HepG2 (cell line): ENCODE results near the gene COLGALT1. TPM values are rescaled to one million over a fixed set of nuclear protein-coding genes. Genes with fewer than 3 reads are reported as not detected.
A peak's percentile ranks its signal among the peaks of the same experiment; 100 is the strongest.

Source experiments
- ATAC-seq: fragments of 200-7000 bp; cut with Tn5 transposase; 3 replicates; pipeline ENCODE4 v1.9.1; 2020; ENCODE audit warnings: mild to moderate bottlenecking, moderate library complexity
- BruUV-seq: library from RNA; stranded (reverse); fragments of 400-500 nt; replicated peaks from 2 replicates; lab custom pipeline; 2021; lab: Mats Ljungman, UMichigan
- CTCF ChIA-PET: fragments of 300-600 bp; formaldehyde crosslinking; extraction: SDS; loops from one replicate; lab custom pipeline; 2021; ENCODE audit warnings: low total read pairs, inconsistent platforms, low intra/inter-chr PET ratio; lab: Yijun Ruan, JAX
- POLR2A ChIA-PET: fragments of 350-600 bp; sonication (Branson Sonifier 250); formaldehyde crosslinking; loops from one replicate; lab custom pipeline; 2020; ENCODE audit warnings: antibody characterized with exemption, inconsistent platforms; lab: Yijun Ruan, JAX
- DNase-seq: peaks from one replicate; pipeline ENCODE4 v3.0.0-alpha.2; 2015; ENCODE audit warnings: low spot score
- FAIRE-seq: peaks from 3 replicates; lab custom pipeline; 2011; peaks lifted over from hg19 to GRCh38; lab: Jason Lieb, UNC
- H2AFZ ChIP-seq: one replicate; pipeline ENCODE4 v1.6.1; 2011; ENCODE audit warnings: low read length, inconsistent platforms
- H3K27ac ChIP-seq: fragments of 300-600 bp; 3 replicates; pipeline ENCODE4 v1.8.0; 2011; ENCODE audit warnings: mixed run types, mild to moderate bottlenecking, mixed read lengths, low read length, inconsistent platforms; ENCODE audit not compliant: insufficient read depth; ENCODE audit errors: extremely low read length
- H3K27me3 ChIP-seq, 2 experiments: fragments of 200-600 bp in 1 of 2; 2 replicates in 1 of 2; 3 replicates in 1 of 2; pipeline versions ENCODE4 v1.6.0 to v1.8.0; 2011; ENCODE audit warnings: low read length in 2 of 2, mild to moderate bottlenecking in 2 of 2, moderate library complexity in 2 of 2, inconsistent platforms in 1 of 2; ENCODE audit not compliant: insufficient read depth in 2 of 2, control insufficient read depth in 1 of 2
- H3K36me3 ChIP-seq, 2 experiments: fragments of 200-600 bp in 1 of 2; replicated peaks in 1 of 2; 2 replicates in 1 of 2; 3 replicates in 1 of 2; pipeline versions ENCODE4 v1.5.1 to v1.8.0; 2011; ENCODE audit warnings: low read length in 2 of 2, inconsistent platforms in 1 of 2; ENCODE audit not compliant: insufficient read depth in 2 of 2, control insufficient read depth in 1 of 2
- H3K4me1 ChIP-seq: 2 replicates; pipeline ENCODE4 v1.5.1; 2012; ENCODE audit warnings: low read length, inconsistent platforms; ENCODE audit not compliant: insufficient read depth
- H3K4me2 ChIP-seq: 2 replicates; pipeline ENCODE4 v1.6.0; 2011; ENCODE audit warnings: low read depth, low read length, inconsistent platforms
- H3K4me3 ChIP-seq, 3 experiments: fragments of 200-600 bp in 1 of 3; sonication (generic), shearing (Covaris generic) in 1 of 3; replicated peaks in 1 of 3; 2 replicates each; pipeline ENCODE4 v1.5.1; 2011 to 2016; ENCODE audit warnings: low read length in 3 of 3, inconsistent platforms in 2 of 3, low read depth in 2 of 3, mild to moderate bottlenecking in 2 of 3, control low read depth in 1 of 3, mixed read lengths in 1 of 3; ENCODE audit not compliant: insufficient read depth in 1 of 3
- H3K79me2 ChIP-seq: one replicate; pipeline ENCODE4 v1.6.1; 2011; ENCODE audit warnings: low read length, inconsistent platforms; ENCODE audit not compliant: insufficient read depth
- H3K9ac ChIP-seq: 2 replicates; pipeline ENCODE4 v1.6.0; 2011; ENCODE audit warnings: mild to moderate bottlenecking, low read depth, low read length, inconsistent platforms; ENCODE audit not compliant: insufficient read depth
- H3K9me3 ChIP-seq: 2 replicates; pipeline ENCODE4 v1.5.1; 2012; ENCODE audit warnings: mild to moderate bottlenecking, low read length
- H4K20me1 ChIP-seq: 2 replicates; pipeline ENCODE4 v1.6.0; 2011; ENCODE audit warnings: inconsistent platforms, mild to moderate bottlenecking, low read length, moderate library complexity; ENCODE audit not compliant: insufficient read depth
- ATAD3A ChIP-seq: sonication (generic); formaldehyde crosslinking; IDR thresholded peaks from 2 replicates; pipeline ENCODE4 v1.4.0; 2020; ENCODE audit warnings: missing genetic modification reagents
- ELF1 ChIP-seq: sonication (generic); formaldehyde crosslinking; IDR thresholded peaks from 2 replicates; pipeline ENCODE4 v1.4.0; 2020; ENCODE audit warnings: missing genetic modification reagents
- FOSL2 ChIP-seq: sonication (generic); formaldehyde crosslinking; IDR thresholded peaks from 2 replicates; pipeline ENCODE4 v1.4.0; 2020; ENCODE audit warnings: missing genetic modification reagents
- FOXP1 ChIP-seq, 2 experiments: fragments of 450-650 bp in 1 of 2; IDR thresholded peaks; 2 replicates each; pipeline ENCODE4 v1.6.1; 2017 to 2018; ENCODE audit warnings: antibody characterized with exemption in 1 of 2
- HIC2 ChIP-seq: sonication (generic); formaldehyde crosslinking; IDR thresholded peaks from 2 replicates; pipeline ENCODE4 v1.9.0; 2022; ENCODE audit warnings: low read depth, missing genetic modification reagents
- KDM2A ChIP-seq: sonication (generic); formaldehyde crosslinking; IDR thresholded peaks from 2 replicates; pipeline ENCODE4 v1.4.0; 2020; ENCODE audit warnings: low read depth, missing genetic modification reagents, borderline replicate concordance
- MLXIP ChIP-seq: sonication (generic); formaldehyde crosslinking; IDR thresholded peaks from 2 replicates; pipeline ENCODE4 v1.9.0; 2021; ENCODE audit warnings: missing genetic modification reagents, borderline replicate concordance
- PATZ1 ChIP-seq: sonication (generic); formaldehyde crosslinking; IDR thresholded peaks from 2 replicates; pipeline ENCODE4 v1.4.0; 2020; ENCODE audit warnings: missing genetic modification reagents
- PLSCR1 ChIP-seq: sonication (generic); formaldehyde crosslinking; IDR thresholded peaks from 2 replicates; pipeline ENCODE4 v1.5.0; 2020; ENCODE audit warnings: missing genetic modification reagents, mild to moderate bottlenecking, borderline replicate concordance
- POLR2G ChIP-seq: fragments of 200-400 bp; formaldehyde crosslinking; IDR thresholded peaks from 2 replicates; pipeline ENCODE4 v1.6.1; 2018; ENCODE audit warnings: mild to moderate bottlenecking, low read depth, low read length, moderate library complexity
- RBM22 ChIP-seq: fragments of 200-400 bp; formaldehyde crosslinking; optimal IDR thresholded peaks from 2 replicates; pipeline ENCODE3; 2017; ENCODE audit warnings: mild to moderate bottlenecking, low read length, moderate library complexity
- ZFY ChIP-seq: sonication (generic); formaldehyde crosslinking; IDR thresholded peaks from 2 replicates; pipeline ENCODE4 v1.4.0; 2020; ENCODE audit warnings: missing genetic modification reagents
- ZNF331 ChIP-seq: sonication (generic); formaldehyde crosslinking; IDR thresholded peaks from 2 replicates; pipeline ENCODE4 v1.4.0; 2020; ENCODE audit warnings: missing genetic modification reagents
- ZNF362 ChIP-seq: sonication (generic); formaldehyde crosslinking; IDR thresholded peaks from 2 replicates; pipeline ENCODE4 v1.4.0; 2020; ENCODE audit warnings: missing genetic modification reagents, mild to moderate bottlenecking, borderline replicate concordance
- WGBS: methylation state at CpG from one replicate; pipeline ENCODE4 v1.1.6; 2017; ENCODE audit warnings: low lambda C conversion rate; 5-methylcytosine and 5-hydroxymethylcytosine counted together
- in situ Hi-C: cut with HindIII; loops from 2 replicates; pipeline ENCODE4 v1.10.0; 2017; ENCODE audit warnings: low pct_unique_long_range_greater_than_20kb; ENCODE audit not compliant: extremely low pct_ligation_motif_present
- intact Hi-C: fragments of 100-400 bp; cut with micrococcal nuclease; formaldehyde crosslinking; loops from one replicate; pipeline ENCODE4 v1.10.0; 2022; ENCODE audit not compliant: unreplicated experiment
- polyA plus RNA-seq, 8 experiments: library from polyadenylated mRNA; depleted of rRNA in 3 of 8; stranded (reverse) in 7 of 8; unstranded in 1 of 8; fragments of >200 nt; fragmentation: Illumina TruSeq in 4 of 8; extraction: Trizol in 4 of 8; gene quantifications; 2 replicates each; pipeline versions ENCODE4 v1.2.1 to v1.2.3, GENCODE V29; 2011 to 2016; ENCODE audit warnings: low read depth in 4 of 8, missing spikeins in 1 of 8, mixed read lengths in 1 of 8; ENCODE audit not compliant: insufficient read depth in 1 of 8
- total RNA-seq, 5 experiments: library from RNA; depleted of rRNA; stranded (reverse); fragments of >200 nt; fragmentation: Illumina TruSeq; extraction: Trizol; gene quantifications; 2 replicates each; pipeline ENCODE4 v1.2.3, GENCODE V29; 2016; ENCODE audit warnings: low read depth in 1 of 5

COLGALT1 gene
- total and polyA plus RNA-seq, 2 of the 13 experiments (the other 11 are each of a cell fraction or from before 2014, with no cell fraction given), result 58.0 to 211 TPM

GRCh38 chr19:17555480-17555928 lies at the start of gene COLGALT1 (continued):
- no peak for TF ChIP-seq ZNF331 (CRISPR knock-in tag)
- no peak for TF ChIP-seq ATAD3A (CRISPR knock-in tag)

GRCh38 chr19:17506745-17507144 lies 48.7 kb upstream of the COLGALT1 start:
- H3K79me2 ChIP-seq, result peaks cover 19% of the 10 kb centered on the region
- POLR2A ChIA-PET, result no interaction called here
- H3K4me2 ChIP-seq, result no peak overlapping the region
- H3K36me3 ChIP-seq, result 0 out of 5 replicates have a peak, but pooled peaks cover 0 to 4% of the 10 kb centered on the region in 2 experiments
- no peaks in the 10 kb centered on the region for H4K20me1 ChIP-seq
- H3K4me3 ChIP-seq, result no peak overlapping the region
- WGBS, result 59% methylated on average over 5 of the region's 9 CpGs
- no peak for FAIRE-seq
- no peak overlapping the region for H2AFZ ChIP-seq
- peaks cover 39% of the 10 kb centered on the region for H3K4me1 ChIP-seq
- H3K27me3 ChIP-seq, result no peaks in the 10 kb centered on the region; a peak in 1 of 5 replicates
- CTCF ChIA-PET, result no interaction called here
- in situ Hi-C loops, result no loop called here
- BruUV-seq, result no TSS peak
- ATAC-seq, result no peak
- no peak for DNase-seq
- peak overlapping the region; percentile 47 for H3K27ac ChIP-seq
- no peak overlapping the region for H3K9ac ChIP-seq
- intact Hi-C loops, result no loop called here
- no peaks in the 10 kb centered on the region for H3K9me3 ChIP-seq
- TF ChIP-seq FOSL2 (CRISPR knock-in tag), result peak; percentile 38; the same call in 1 of the 2 replicates
- 0 out of 2 replicates have a peak, but pooled peaks have one; percentile 38 for TF ChIP-seq PATZ1 (CRISPR knock-in tag)
- peak; percentile 18; the same call in 1 of the 2 replicates for TF ChIP-seq KDM2A
- no peak for TF ChIP-seq PLSCR1
- no peak for TF ChIP-seq FOXP1 (IDR thresholded peaks at IDR 0.05)
- no peak for TF ChIP-seq FOXP1 (CRISPR knock-in tag; IDR thresholded peaks at IDR 0.05)
- TF ChIP-seq HIC2 (CRISPR knock-in tag), result peak; percentile 28; the same call in 1 of the 2 replicates
- peak; percentile 30; the same call in 1 of the 2 replicates for TF ChIP-seq POLR2G
- no peak for TF ChIP-seq ELF1 (CRISPR knock-in tag)
- peak; percentile 24 for TF ChIP-seq RBM22
- TF ChIP-seq MLXIP (CRISPR knock-in tag), result no peak
- peak; percentile 23; the same call in 1 of the 2 replicates for TF ChIP-seq ZFY
- TF ChIP-seq ZNF362 (CRISPR knock-in tag), result peak; percentile 39; the same call in 1 of the 2 replicates
